Gastrocnemius medialis (tissue), 4 donors: ENCODE data around the gene PTH2R.

Source experiments
- CTCF ChIP-seq, 5 experiments: fragments of 450-650 bp in 3 of 5; fragments of 200-600 bp in 2 of 5; sonication (generic) in 2 of 5; IDR thresholded peaks in 4 of 5; conservative IDR thresholded peaks in 1 of 5; 1 replicate in 4 of 5; 2 replicates in 1 of 5; pipeline ENCODE4 v1.5.1; 2016 to 2019; ENCODE audit warnings: antibody characterized with exemption in 5 of 5, mild to moderate bottlenecking in 3 of 5, moderate library complexity in 3 of 5
- POLR2A ChIP-seq, 2 donors: fragments of 450-650 bp; IDR thresholded peaks; one replicate each; pipeline ENCODE4 v1.6.1; 2017; ENCODE audit warnings: antibody characterized with exemption in 2 of 2, mild to moderate bottlenecking in 2 of 2, moderate library complexity in 2 of 2

DNA sequence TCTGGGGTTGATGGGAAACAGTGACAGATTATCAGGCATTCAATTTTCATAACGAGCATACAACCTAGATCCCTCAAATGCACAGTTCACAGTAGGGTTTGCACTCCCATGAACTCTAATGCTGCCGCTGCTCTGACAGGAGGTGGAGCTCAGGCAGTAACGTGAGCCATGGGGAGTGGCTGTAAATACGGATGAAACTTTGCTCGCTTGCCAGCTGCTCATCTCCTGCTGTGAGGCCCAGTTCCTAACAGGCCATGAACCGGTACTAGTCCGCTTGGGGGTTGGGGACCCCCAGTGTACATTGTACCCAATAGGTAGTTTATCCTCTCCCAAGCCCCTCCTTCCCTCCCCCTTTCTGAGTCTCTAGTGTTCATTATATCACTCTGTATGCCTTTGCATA, 94.6 kb downstream of the PTH2R start:
- no peak for TF ChIP-seq CTCF (IDR thresholded peaks at IDR 0.05 in 4 of 5, conservative IDR thresholded peaks at IDR 0.05 in 1 of 5)
- no peak for TF ChIP-seq POLR2A (IDR thresholded peaks at IDR 0.05)
